ENCODE data around the gene FAM180A.
"Not testable (repeated sequence)": the region's sequence is repeated elsewhere in the genome, so short reads cannot be mapped to it uniquely, and the experiment has no call there.

FAM180A gene

GRCh38 chr7:135708041-135708440 lies 40.6 kb downstream of the FAM180A start:
- no peak for DNase-seq
- Histone ChIP-seq H3K36me3 (ENCODE audit: control insufficient read depth, insufficient read depth, low read length) (no peaks in the 10 kb centered on the region), H3K4me1 (ENCODE audit: control insufficient read depth, insufficient read depth, low read length, poor library complexity, severe bottlenecking) (no peaks in the 10 kb centered on the region), H3K27ac (ENCODE audit: insufficient read depth, low read length, poor library complexity, severe bottlenecking) (no peak overlapping the region), H3K9me3 (ENCODE audit: control insufficient read depth, low read length) (no peaks in the 10 kb centered on the region), H3K4me3 (ENCODE audit: insufficient read depth, low read depth, low read length, poor library complexity, severe bottlenecking) (no peak overlapping the region), H3K27me3 (replicated peaks; ENCODE audit: control insufficient read depth, insufficient read depth, low read length, poor library complexity, severe bottlenecking) (no peaks in the 10 kb centered on the region)

GRCh38 chr7:135707570-135707966 lies 41.0 kb downstream of the FAM180A start:
- Histone ChIP-seq H3K27me3 (replicated peaks; ENCODE audit: control insufficient read depth, insufficient read depth, low read length, poor library complexity, severe bottlenecking) (no peaks in the 10 kb centered on the region), H3K27ac (ENCODE audit: insufficient read depth, low read length, poor library complexity, severe bottlenecking) (no peak overlapping the region), H3K9me3 (ENCODE audit: control insufficient read depth, low read length) (no peaks in the 10 kb centered on the region), H3K36me3 (ENCODE audit: control insufficient read depth, insufficient read depth, low read length) (no peaks in the 10 kb centered on the region), H3K4me3 (ENCODE audit: insufficient read depth, low read depth, low read length, poor library complexity, severe bottlenecking) (no peak overlapping the region), H3K4me1 (ENCODE audit: control insufficient read depth, insufficient read depth, low read length, poor library complexity, severe bottlenecking) (no peaks in the 10 kb centered on the region)
- DNase-seq: no peak

GRCh38 chr7:135706858-135707569 lies 41.6 kb downstream of the FAM180A start:
- no peak overlapping the region for H3K4me3 ChIP-seq (ENCODE audit: insufficient read depth, low read depth, low read length, poor library complexity, severe bottlenecking)
- H3K9me3 ChIP-seq (ENCODE audit: control insufficient read depth, low read length): no peaks in the 10 kb centered on the region
- no peaks in the 10 kb centered on the region for H3K4me1 ChIP-seq (ENCODE audit: control insufficient read depth, insufficient read depth, low read length, poor library complexity, severe bottlenecking)
- H3K36me3 ChIP-seq (ENCODE audit: control insufficient read depth, insufficient read depth, low read length): no peaks in the 10 kb centered on the region
- no peaks in the 10 kb centered on the region for H3K27me3 ChIP-seq (replicated peaks; ENCODE audit: control insufficient read depth, insufficient read depth, low read length, poor library complexity, severe bottlenecking)
- DNase-seq: no peak
- H3K27ac ChIP-seq (ENCODE audit: insufficient read depth, low read length, poor library complexity, severe bottlenecking): no peak overlapping the region

GRCh38 chr7:135706038-135706742 lies 42.4 kb downstream of the FAM180A start:
- H3K4me3 ChIP-seq (ENCODE audit: insufficient read depth, low read depth, low read length, poor library complexity, severe bottlenecking): no peak overlapping the region
- H3K9me3 ChIP-seq (ENCODE audit: control insufficient read depth, low read length): no peaks in the 10 kb centered on the region
- H3K36me3 ChIP-seq (ENCODE audit: control insufficient read depth, insufficient read depth, low read length): no peaks in the 10 kb centered on the region
- no peak for DNase-seq
- no peaks in the 10 kb centered on the region for H3K4me1 ChIP-seq (ENCODE audit: control insufficient read depth, insufficient read depth, low read length, poor library complexity, severe bottlenecking)
- H3K27ac ChIP-seq (ENCODE audit: insufficient read depth, low read length, poor library complexity, severe bottlenecking): no peak overlapping the region
- H3K27me3 ChIP-seq (replicated peaks; ENCODE audit: control insufficient read depth, insufficient read depth, low read length, poor library complexity, severe bottlenecking): no peaks in the 10 kb centered on the region

GRCh38 chr7:135704698-135705097 lies 43.9 kb downstream of the FAM180A start:
- Histone ChIP-seq H3K36me3 (ENCODE audit: control insufficient read depth, insufficient read depth, low read length) (no peaks in the 10 kb centered on the region), H3K4me1 (ENCODE audit: control insufficient read depth, insufficient read depth, low read length, poor library complexity, severe bottlenecking) (no peaks in the 10 kb centered on the region), H3K4me3 (ENCODE audit: insufficient read depth, low read depth, low read length, poor library complexity, severe bottlenecking) (no peak overlapping the region), H3K9me3 (ENCODE audit: control insufficient read depth, low read length) (no peaks in the 10 kb centered on the region), H3K27me3 (replicated peaks; ENCODE audit: control insufficient read depth, insufficient read depth, low read length, poor library complexity, severe bottlenecking) (no peaks in the 10 kb centered on the region), H3K27ac (ENCODE audit: insufficient read depth, low read length, poor library complexity, severe bottlenecking) (no peak overlapping the region)
- no peak for DNase-seq

GRCh38 chr7:135704074-135704473 lies 44.5 kb downstream of the FAM180A start:
- H3K4me1 ChIP-seq (ENCODE audit: control insufficient read depth, insufficient read depth, low read length, poor library complexity, severe bottlenecking): no peaks in the 10 kb centered on the region
- no peak overlapping the region for H3K4me3 ChIP-seq (ENCODE audit: insufficient read depth, low read depth, low read length, poor library complexity, severe bottlenecking)
- DNase-seq: no peak
- H3K9me3 ChIP-seq (ENCODE audit: control insufficient read depth, low read length): no peaks in the 10 kb centered on the region
- no peaks in the 10 kb centered on the region for H3K36me3 ChIP-seq (ENCODE audit: control insufficient read depth, insufficient read depth, low read length)
- H3K27me3 ChIP-seq (replicated peaks; ENCODE audit: control insufficient read depth, insufficient read depth, low read length, poor library complexity, severe bottlenecking): no peaks in the 10 kb centered on the region
- no peak overlapping the region for H3K27ac ChIP-seq (ENCODE audit: insufficient read depth, low read length, poor library complexity, severe bottlenecking)

GRCh38 chr7:135697276-135698049 lies 51.1 kb downstream of the FAM180A start:
- DNase-seq: no peak
- no peak overlapping the region for H3K4me3 ChIP-seq (ENCODE audit: insufficient read depth, low read depth, low read length, poor library complexity, severe bottlenecking)
- no peaks in the 10 kb centered on the region for H3K4me1 ChIP-seq (ENCODE audit: control insufficient read depth, insufficient read depth, low read length, poor library complexity, severe bottlenecking)
- no peak overlapping the region for H3K27ac ChIP-seq (ENCODE audit: insufficient read depth, low read length, poor library complexity, severe bottlenecking)
- no peaks in the 10 kb centered on the region for H3K9me3 ChIP-seq (ENCODE audit: control insufficient read depth, low read length)
- no peaks in the 10 kb centered on the region for H3K36me3 ChIP-seq (ENCODE audit: control insufficient read depth, insufficient read depth, low read length)
- H3K27me3 ChIP-seq (replicated peaks; ENCODE audit: control insufficient read depth, insufficient read depth, low read length, poor library complexity, severe bottlenecking): no peaks in the 10 kb centered on the region

GRCh38 chr7:135693558-135693957 lies 55.1 kb downstream of the FAM180A start:
- H3K4me1 ChIP-seq (ENCODE audit: control insufficient read depth, insufficient read depth, low read length, poor library complexity, severe bottlenecking): no peaks in the 10 kb centered on the region
- no peaks in the 10 kb centered on the region for H3K9me3 ChIP-seq (ENCODE audit: control insufficient read depth, low read length)
- H3K36me3 ChIP-seq (ENCODE audit: control insufficient read depth, insufficient read depth, low read length): no peaks in the 10 kb centered on the region
- no peak for DNase-seq
- no peak overlapping the region for H3K4me3 ChIP-seq (ENCODE audit: insufficient read depth, low read depth, low read length, poor library complexity, severe bottlenecking)
- H3K27me3 ChIP-seq (replicated peaks; ENCODE audit: control insufficient read depth, insufficient read depth, low read length, poor library complexity, severe bottlenecking): no peaks in the 10 kb centered on the region
- H3K27ac ChIP-seq (ENCODE audit: insufficient read depth, low read length, poor library complexity, severe bottlenecking): no peak overlapping the region

- not testable (repeated sequence) for H3K9me3 ChIP-seq (ENCODE audit: control insufficient read depth, low read length); H3K27ac ChIP-seq (ENCODE audit: insufficient read depth, low read length, poor library complexity, severe bottlenecking); H3K4me3 ChIP-seq (ENCODE audit: insufficient read depth, low read depth, low read length, poor library complexity, severe bottlenecking); H3K4me1 ChIP-seq (ENCODE audit: control insufficient read depth, insufficient read depth, low read length, poor library complexity, severe bottlenecking); DNase-seq; H3K27me3 ChIP-seq (replicated peaks; ENCODE audit: control insufficient read depth, insufficient read depth, low read length, poor library complexity, severe bottlenecking); H3K36me3 ChIP-seq (ENCODE audit: control insufficient read depth, insufficient read depth, low read length)
Observed at GRCh38 chr7:135692606-135693005, 56.0 kb downstream of the FAM180A start.

- no peaks in the 10 kb centered on the region for H3K4me1 ChIP-seq (ENCODE audit: control insufficient read depth, insufficient read depth, low read length, poor library complexity, severe bottlenecking)
- no peak overlapping the region for H3K27ac ChIP-seq (ENCODE audit: insufficient read depth, low read length, poor library complexity, severe bottlenecking)
- H3K4me3 ChIP-seq (ENCODE audit: insufficient read depth, low read depth, low read length, poor library complexity, severe bottlenecking): no peak overlapping the region
- H3K27me3 ChIP-seq (replicated peaks; ENCODE audit: control insufficient read depth, insufficient read depth, low read length, poor library complexity, severe bottlenecking): no peaks in the 10 kb centered on the region
- no peak for DNase-seq
- no peaks in the 10 kb centered on the region for H3K9me3 ChIP-seq (ENCODE audit: control insufficient read depth, low read length)
- H3K36me3 ChIP-seq (ENCODE audit: control insufficient read depth, insufficient read depth, low read length): no peaks in the 10 kb centered on the region
Observed at GRCh38 chr7:135692055-135692454, 56.6 kb downstream of the FAM180A start.
